ENCODE results near the gene FOSB. TPM values are rescaled to one million over a fixed set of nuclear protein-coding genes. Genes with fewer than 3 reads are reported as not detected.

FOSB gene
- total and polyA plus RNA-seq, 9 of the 15 experiments (the other 6 are each of a cell fraction or from before 2014, with no cell fraction given): 0.11 to 2.7 (median 0.73) TPM

DNA sequence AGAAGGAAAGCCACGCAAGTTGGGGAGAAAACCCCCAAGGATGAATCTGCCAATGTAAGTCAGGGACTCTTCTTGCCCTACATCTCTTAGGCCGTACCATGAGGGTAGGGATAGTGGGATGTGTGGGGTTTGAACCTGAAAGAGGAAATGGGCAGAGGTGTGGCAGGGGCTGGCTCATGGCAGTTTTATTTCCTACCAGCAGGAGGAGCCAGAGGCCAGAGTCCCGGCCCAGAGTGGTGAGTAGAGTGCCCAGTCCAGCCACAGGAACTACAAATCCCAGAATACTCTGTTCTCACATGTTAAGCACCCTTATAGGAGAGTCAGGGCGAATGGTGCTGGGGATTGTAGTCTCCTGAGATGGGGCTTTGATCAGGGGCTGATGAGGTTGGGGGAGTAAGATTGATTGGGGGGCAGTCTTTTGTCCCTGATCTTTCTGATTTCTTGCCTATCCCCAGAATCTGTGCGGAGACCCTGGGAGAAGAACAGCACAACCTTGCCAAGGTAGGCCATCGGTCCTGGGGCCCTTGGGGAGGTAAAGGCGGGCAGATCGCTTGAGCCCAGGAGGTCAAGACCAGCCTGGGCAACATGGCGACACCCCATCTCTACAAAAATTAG is 56.0 kb downstream of the FOSB start (continued):
- TF ChIP-seq, protein P1, sequence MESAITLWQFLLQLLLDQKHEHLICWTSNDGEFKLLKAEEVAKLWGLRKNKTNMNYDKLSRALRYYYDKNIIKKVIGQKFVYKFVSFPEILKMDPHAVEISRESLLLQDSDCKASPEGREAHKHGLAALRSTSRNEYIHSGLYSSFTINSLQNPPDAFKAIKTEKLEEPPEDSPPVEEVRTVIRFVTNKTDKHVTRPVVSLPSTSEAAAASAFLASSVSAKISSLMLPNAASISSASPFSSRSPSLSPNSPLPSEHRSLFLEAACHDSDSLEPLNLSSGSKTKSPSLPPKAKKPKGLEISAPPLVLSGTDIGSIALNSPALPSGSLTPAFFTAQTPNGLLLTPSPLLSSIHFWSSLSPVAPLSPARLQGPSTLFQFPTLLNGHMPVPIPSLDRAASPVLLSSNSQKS (CRISPR knock-in tag; IDR thresholded peaks at IDR 0.05): no peak
- no peak for TF ChIP-seq PHB2 (IDR thresholded peaks at IDR 0.05; ENCODE audit: low read depth)
- TF ChIP-seq, protein P2, sequence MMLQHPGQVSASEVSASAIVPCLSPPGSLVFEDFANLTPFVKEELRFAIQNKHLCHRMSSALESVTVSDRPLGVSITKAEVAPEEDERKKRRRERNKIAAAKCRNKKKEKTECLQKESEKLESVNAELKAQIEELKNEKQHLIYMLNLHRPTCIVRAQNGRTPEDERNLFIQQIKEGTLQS (IDR thresholded peaks at IDR 0.05): no peak
- TF ChIP-seq, protein P2 (CRISPR knock-in tag; conservative IDR thresholded peaks at IDR 0.05): no peak; the same call in 1 of the 2 replicates
- TF ChIP-seq ZNF184 (CRISPR knock-in tag; IDR thresholded peaks at IDR 0.05): no peak
- no peak for TF ChIP-seq FUS (optimal IDR thresholded peaks at IDR 0.05; ENCODE audit: low read depth, low read length)
- TF ChIP-seq LARP7 (IDR thresholded peaks at IDR 0.05): no peak
- TF ChIP-seq ARNT (IDR thresholded peaks at IDR 0.05): no peak
- peak; percentile 81 to 90; a peak in 3 of 4 replicates for TF ChIP-seq SIX5 (IDR thresholded peaks at IDR 0.05; ENCODE audit: borderline replicate concordance in 1 of 2, insufficient read depth in 1 of 2, low read depth in 1 of 2, low read length in 2 of 2)
- TF ChIP-seq, protein P3, sequence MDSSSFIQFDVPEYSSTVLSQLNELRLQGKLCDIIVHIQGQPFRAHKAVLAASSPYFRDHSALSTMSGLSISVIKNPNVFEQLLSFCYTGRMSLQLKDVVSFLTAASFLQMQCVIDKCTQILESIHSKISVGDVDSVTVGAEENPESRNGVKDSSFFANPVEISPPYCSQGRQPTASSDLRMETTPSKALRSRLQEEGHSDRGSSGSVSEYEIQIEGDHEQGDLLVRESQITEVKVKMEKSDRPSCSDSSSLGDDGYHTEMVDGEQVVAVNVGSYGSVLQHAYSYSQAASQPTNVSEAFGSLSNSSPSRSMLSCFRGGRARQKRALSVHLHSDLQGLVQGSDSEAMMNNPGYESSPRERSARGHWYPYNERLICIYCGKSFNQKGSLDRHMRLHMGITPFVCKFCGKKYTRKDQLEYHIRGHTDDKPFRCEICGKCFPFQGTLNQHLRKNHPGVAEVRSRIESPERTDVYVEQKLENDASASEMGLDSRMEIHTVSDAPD (CRISPR knock-in tag; IDR thresholded peaks at IDR 0.05): no peak
- peak; percentile 30; the same call in 1 of the 2 replicates for TF ChIP-seq RB1 (IDR thresholded peaks at IDR 0.05; ENCODE audit: low read depth)
- TF ChIP-seq CBFB (CRISPR knock-in tag; IDR thresholded peaks at IDR 0.05): no peak
- TF ChIP-seq, protein P4, sequence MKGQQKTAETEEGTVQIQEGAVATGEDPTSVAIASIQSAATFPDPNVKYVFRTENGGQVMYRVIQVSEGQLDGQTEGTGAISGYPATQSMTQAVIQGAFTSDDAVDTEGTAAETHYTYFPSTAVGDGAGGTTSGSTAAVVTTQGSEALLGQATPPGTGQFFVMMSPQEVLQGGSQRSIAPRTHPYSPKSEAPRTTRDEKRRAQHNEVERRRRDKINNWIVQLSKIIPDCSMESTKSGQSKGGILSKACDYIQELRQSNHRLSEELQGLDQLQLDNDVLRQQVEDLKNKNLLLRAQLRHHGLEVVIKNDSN (CRISPR knock-in tag; IDR thresholded peaks at IDR 0.05): 0 out of 2 replicates have a peak, but pooled peaks have one; percentile 13
- no peak for TF ChIP-seq PCBP1 (IDR thresholded peaks at IDR 0.05; ENCODE audit: low read depth, low read length, poor library complexity, severe bottlenecking)
- TF ChIP-seq, protein P5, sequence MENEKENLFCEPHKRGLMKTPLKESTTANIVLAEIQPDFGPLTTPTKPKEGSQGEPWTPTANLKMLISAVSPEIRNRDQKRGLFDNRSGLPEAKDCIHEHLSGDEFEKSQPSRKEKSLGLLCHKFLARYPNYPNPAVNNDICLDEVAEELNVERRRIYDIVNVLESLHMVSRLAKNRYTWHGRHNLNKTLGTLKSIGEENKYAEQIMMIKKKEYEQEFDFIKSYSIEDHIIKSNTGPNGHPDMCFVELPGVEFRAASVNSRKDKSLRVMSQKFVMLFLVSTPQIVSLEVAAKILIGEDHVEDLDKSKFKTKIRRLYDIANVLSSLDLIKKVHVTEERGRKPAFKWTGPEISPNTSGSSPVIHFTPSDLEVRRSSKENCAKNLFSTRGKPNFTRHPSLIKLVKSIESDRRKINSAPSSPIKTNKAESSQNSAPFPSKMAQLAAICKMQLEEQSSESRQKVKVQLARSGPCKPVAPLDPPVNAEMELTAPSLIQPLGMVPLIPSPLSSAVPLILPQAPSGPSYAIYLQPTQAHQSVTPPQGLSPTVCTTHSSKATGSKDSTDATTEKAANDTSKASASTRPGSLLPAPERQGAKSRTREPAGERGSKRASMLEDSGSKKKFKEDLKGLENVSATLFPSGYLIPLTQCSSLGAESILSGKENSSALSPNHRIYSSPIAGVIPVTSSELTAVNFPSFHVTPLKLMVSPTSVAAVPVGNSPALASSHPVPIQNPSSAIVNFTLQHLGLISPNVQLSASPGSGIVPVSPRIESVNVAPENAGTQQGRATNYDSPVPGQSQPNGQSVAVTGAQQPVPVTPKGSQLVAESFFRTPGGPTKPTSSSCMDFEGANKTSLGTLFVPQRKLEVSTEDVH (IDR thresholded peaks at IDR 0.05; ENCODE audit: low read depth, partially characterized antibody): no peak
